H1 (cell line): ENCODE data around the gene DBH. TPM values are rescaled to one million over a fixed set of nuclear protein-coding genes. Genes with fewer than 3 reads are reported as not detected.

Experiments used
- CEBPB ChIP-seq: IDR thresholded peaks from 2 replicates; pipeline ENCODE4 v1.6.1; 2012; ENCODE audit warnings: low read depth, low read length
- SIX5 ChIP-seq: IDR thresholded peaks from 2 replicates; pipeline ENCODE4 v1.6.1; 2011; ENCODE audit warnings: mild to moderate bottlenecking, low read depth, low read length
- TEAD4 ChIP-seq: IDR thresholded peaks from 2 replicates; pipeline ENCODE4 v1.6.1; 2012; ENCODE audit warnings: low read depth, low read length, inconsistent platforms, mixed read lengths
- polyA plus RNA-seq, 7 experiments: library from polyadenylated mRNA; depleted of rRNA in 3 of 7; stranded (reverse) in 5 of 7; unstranded in 2 of 7; fragments of >200 nt in 5 of 7; fragments of 200-250 nt in 2 of 7; gene quantifications; 1 replicate in 5 of 7; 2 replicates in 1 of 7; 4 replicates in 1 of 7; pipeline versions ENCODE4 v1.2.1 to v1.2.3, GENCODE V29; 2011 to 2013; ENCODE audit warnings: missing spikeins in 2 of 7, mixed read lengths in 2 of 7
- total RNA-seq: library from RNA; stranded (reverse); fragmentation: NEBNext Ultra II Directional; extraction: Animal tissue kit (Norgen Biotek cat#: 25700); gene quantifications from 2 replicates; pipeline ENCODE4 v1.2.1, GENCODE V29; 2021

Gene DBH
- total and polyA plus RNA-seq, 2 of the 8 experiments (the other 6 are each of a cell fraction or from before 2014, with no cell fraction given) = 0.18 TPM; not detected in 1

DNA sequence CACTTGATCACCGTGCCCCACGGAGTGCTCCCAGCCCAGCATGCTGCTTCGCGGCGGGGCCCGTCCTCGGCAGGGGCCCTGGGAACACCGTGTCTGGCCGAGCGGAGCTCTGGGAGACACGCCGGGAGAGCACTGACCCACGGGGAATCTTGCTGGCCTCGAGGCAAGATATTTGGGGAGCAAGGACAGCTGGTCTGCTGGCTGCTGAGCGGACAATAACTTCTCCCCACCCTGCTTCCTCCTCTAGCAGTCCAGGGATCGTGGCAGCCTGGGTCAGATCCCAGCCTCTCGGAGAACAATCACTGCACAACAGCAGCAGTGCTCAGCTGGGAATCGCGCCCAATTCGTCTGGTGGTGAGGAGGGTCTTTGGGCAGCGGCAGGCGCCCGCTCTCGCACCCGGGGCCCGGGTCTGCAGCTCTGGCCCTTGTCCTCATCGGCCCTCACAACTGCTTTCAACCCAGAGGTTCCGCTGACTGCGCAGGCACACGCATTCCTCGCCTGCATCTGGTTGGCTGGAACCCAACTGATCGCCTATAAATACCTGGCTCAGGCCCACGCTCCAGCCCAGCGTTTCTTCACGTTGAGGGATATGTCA lies 43.4 kb downstream of the DBH start (continued):
- no peak for TF ChIP-seq CEBPB
- no peak for TF ChIP-seq SIX5
- no peak for TF ChIP-seq TEAD4
- TF ChIP-seq, all 59 proteins: peak for 0
